Germinal center (tissue), 1 donor: ENCODE measurements around the gene FGF21.

ENCODE experiments used
- DNase-seq: peaks from one replicate; pipeline ENCODE4 v3.0.0; 2012; ENCODE audit warnings: mixed read lengths, low spot score

The FGF21 gene

DNA sequence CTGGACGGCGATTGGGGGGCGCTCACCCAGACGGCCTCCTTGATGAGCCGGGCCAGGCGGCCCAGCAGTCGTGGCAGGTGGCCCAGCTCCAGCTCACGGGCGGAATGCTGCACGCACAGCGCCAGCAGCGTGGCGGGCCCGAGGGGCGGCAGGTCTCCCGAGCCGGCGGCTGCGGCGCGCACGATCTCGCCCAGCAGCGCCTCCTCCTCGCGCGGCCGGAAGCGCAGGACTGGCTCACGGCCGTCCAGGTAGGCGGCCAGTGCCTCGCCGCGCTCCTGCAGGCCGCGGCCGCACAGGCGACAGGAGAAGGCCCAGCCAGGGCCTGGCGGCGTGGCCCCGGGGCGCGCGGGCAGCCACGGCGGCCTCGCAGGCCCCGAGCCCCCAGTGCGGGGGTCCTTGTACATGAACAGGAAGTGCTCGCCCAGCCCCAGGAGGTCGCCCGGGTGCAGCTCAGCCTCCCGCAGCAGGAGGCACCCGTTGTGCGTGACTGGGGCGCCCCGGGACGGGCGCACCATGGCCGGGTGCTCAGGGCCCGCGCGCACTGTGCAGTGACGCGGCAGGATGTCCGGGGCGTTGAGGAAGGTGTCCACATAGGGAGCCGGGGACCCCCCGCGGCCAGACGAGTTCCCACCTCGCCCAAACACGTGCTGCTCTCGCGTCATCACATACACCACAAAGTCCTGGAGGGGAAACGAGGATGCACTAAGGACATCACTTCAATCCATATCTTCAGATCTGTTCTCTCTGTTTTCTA is 26.2 kb upstream of the FGF21 start:
- no peak for DNase-seq

GRCh38 chr19:48731452-48731851 is 23.9 kb upstream of the FGF21 start:
- no peak for DNase-seq

DNA sequence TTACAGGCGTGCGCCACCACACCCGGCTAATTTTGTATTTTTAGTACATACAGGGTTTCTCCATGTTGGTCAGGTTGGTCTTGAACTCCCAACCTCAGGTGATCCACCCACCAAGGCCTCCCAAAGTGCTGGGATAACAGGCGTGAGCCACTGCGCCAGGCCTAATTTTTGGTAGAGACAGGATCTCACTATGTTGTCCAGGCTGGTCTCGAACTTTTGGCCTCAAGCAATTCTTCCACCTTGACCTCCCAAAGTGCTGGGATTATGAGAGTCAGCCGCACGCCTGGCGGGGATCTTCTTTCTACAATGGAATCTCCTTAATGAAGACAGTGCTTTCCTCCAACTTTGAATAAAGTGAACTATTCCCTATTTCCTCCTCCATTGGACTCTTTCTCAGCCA is 20.7 kb upstream of the FGF21 start:
- DNase-seq: no peak

GRCh38 chr19:48735031-48735615 is 20.2 kb upstream of the FGF21 start:
- no peak for DNase-seq

DNA sequence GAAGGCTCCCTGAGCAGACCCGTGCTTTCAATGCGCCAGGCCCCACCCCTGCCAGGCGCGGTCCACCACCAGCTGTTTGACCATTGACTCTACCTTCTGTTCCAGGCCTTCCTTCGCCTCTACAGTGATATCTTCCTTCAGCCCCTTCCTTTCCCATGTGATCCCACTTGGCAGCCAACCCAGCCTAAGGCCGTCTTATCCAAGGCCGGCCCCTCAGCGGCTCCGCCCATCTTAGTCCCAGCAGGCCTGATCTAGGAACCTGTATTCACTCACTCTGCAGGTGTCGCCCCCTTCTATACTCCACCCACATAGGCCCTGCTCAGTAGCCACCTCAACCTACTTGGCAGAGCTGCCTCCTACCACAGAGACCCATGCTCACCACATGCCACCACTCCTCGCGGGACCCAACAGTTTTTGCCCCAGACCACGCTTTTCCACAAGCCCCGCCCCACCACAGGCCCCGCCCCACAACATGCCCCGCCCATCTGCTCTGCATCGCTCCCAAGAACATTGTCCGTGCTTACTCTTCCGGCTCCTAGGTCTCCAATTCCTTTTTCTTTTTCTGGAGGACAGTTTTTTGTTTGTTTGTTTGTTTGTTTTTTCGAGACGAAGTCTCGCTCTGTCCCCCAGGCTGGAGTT is 17.8 kb upstream of the FGF21 start:
- no peak for DNase-seq

GRCh38 chr19:48738557-48739403 is 16.5 kb upstream of the FGF21 start:
- peak; percentile 99 for DNase-seq

- DNase-seq: no peak
These were observed 15.7 kb upstream of the FGF21 start for GRCh38 chr19:48739404-48740163.

DNA sequence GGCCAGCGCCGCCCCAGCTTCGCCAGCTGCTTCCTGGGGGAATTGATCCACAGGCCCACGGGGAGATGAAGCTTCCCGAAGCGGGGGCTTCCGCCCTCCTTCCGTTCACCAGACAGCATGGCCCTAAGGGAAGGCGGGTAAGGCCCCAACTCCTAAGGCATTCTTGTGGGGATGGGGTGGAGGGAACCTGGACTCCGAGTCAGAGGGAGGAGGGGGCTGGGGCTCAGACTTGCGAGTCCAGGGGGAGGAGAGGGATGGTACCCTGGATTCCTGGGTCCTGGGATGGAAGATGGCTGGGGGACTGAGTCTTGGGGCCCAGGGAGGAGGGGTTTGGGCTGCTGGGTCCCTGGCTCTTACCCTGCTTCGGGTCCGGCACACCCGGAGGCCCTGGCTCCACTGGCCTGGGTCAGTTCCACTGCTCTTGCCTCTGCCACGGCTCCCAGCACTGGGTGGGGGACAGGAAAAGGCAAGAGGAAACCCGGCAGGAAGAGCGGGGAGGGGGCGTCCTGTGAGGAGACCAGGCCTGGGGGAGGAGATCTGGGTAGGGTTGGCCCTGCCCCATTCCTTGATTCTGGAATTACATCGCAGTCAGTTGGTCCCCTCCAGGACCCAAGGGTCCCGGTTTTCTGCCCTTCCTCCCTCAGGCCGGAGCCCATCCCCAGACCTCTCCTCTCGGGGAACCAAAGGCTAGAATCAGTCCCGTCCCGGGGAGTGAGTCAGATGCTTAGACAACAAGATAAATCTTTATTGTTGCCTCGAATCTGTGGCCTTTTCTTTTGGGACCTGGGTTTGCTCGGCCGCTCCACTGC is 15.0 kb upstream of the FGF21 start, which contains the start of gene RASIP1:
TSS of gene RASIP1 (minus strand) at position 447 of the 809 bp plus-strand sequence. CDS start at position 119, 328 bp downstream.
- no peak for DNase-seq

- peak; percentile 76 for DNase-seq
These were observed 14.0 kb upstream of the FGF21 start for GRCh38 chr19:48741129-48741999.

GRCh38 chr19:48742096-48742495 is 13.2 kb upstream of the FGF21 start:
- no peak for DNase-seq

- DNase-seq: peak; percentile 80
These were observed 9.9 kb upstream of the FGF21 start for GRCh38 chr19:48745208-48745995.

GRCh38 chr19:48746110-48746509 is 9.2 kb upstream of the FGF21 start:
- no peak for DNase-seq

DNA sequence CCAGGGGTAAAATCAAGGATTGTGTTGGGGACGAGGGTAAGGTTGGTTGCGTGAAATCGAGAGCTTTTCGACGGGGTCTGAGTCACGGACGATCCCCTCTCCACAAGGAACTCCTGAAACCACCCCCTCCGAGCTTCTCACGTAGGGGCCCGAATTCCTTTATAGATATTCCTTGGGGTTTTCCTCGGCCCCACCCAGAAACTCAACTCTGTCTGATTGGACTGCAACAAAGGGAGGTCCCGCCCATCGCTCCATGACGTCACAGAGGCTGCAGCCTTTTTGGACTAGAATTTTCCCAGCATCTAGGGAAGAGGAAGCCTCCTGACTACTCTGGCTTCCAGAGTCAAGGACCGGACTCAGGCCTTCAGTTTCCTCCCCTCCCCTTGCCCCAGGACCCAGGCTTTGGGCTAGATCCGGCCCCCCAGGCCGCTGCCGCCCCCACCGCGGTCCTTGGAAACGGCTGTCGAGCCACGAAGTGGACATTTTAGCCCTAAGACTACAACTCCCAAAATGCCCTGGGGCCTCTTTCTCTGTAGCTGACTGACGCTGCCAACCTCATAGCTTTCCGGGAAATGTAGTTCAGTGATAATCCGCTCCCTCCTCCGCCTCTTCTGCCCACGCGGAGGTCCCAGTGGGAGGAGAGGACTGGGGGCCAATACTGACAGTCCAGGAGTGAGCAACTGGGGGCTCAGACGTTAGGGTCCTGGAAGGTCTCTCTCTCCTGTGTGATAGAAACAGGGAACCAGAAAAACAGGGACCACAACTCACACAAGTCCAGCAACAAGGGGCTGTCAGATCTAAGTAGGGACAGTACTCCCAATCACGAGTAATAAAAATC is 8.4 kb upstream of the FGF21 start, which contains the start of gene IZUMO1:
TSS of gene IZUMO1 (minus strand) at position 172 of the 838 bp plus-strand sequence. CDS start 1,050 bp downstream, outside the sequence.
- peak; percentile 77 for DNase-seq

- DNase-seq: no peak
These were observed 5.6 kb upstream of the FGF21 start for GRCh38 chr19:48749571-48750198.

DNA sequence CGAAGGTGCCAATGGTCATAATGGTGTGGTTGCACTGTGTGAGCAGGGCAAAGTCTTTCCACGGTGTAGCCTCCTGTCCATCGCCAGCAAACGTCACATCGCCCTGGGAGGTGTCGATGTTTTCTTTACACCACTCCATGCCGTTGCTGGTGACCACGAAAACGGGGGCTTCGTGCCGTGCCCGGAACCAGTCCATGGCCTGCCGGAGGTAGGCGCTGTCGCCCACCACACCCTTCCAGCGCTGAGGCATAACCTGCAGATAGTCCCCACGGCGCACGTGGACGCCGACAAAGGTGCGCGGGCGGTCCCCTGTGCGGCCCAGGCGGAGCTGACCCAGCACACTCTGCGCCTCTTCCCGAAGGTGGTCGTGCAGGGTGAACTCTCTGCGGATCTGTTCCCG is 5.0 kb upstream of the FGF21 start:
- no peak for DNase-seq

GRCh38 chr19:48750771-48751504 is 4.4 kb upstream of the FGF21 start:
- no peak for DNase-seq
